Measurements from ENCODE around the gene SLK.

SLK gene

GRCh38 chr10:103960103-103960502 lies 6.8 kb upstream of the SLK start:
- Histone ChIP-seq H3K23ac (ENCODE audit: low read length) (no peak overlapping the region), H2AK5ac (ENCODE audit: low read length) (no peak overlapping the region), H3K79me2 (ENCODE audit: control insufficient read depth, insufficient read depth, low read length) (no peaks in the 10 kb centered on the region), H2BK120ac (ENCODE audit: low read depth, low read length) (no peak overlapping the region), H2BK5ac (ENCODE audit: low read length) (no peak overlapping the region), H3K79me1 (ENCODE audit: low read length) (no peaks in the 10 kb centered on the region), H3K27me3 (ENCODE audit: insufficient read depth, low read length, poor library complexity) (no peaks in the 10 kb centered on the region), H4K8ac (ENCODE audit: low read depth, low read length) (no peak overlapping the region), H3K18ac (ENCODE audit: low read length) (no peak overlapping the region), H3K56ac (ENCODE audit: low read length) (no peak overlapping the region), H3K4me2 (ENCODE audit: low read length) (no peak overlapping the region), H3K36me3 (ENCODE audit: control insufficient read depth, insufficient read depth, low read length) (no peaks in the 10 kb centered on the region), H3K9ac (ENCODE audit: low read length) (no peak overlapping the region), H3K4me1 (ENCODE audit: control insufficient read depth, low read depth, low read length) (no peaks in the 10 kb centered on the region), H3K4me3 (ENCODE audit: low read length) (no peak overlapping the region), H2BK15ac (replicated peaks; ENCODE audit: low read depth) (no peak overlapping the region), H4K5ac (ENCODE audit: low read length) (no peak overlapping the region), H3K4ac (ENCODE audit: low read depth, low read length) (no peak overlapping the region), H3K27ac (ENCODE audit: low read depth, low read length) (no peak overlapping the region)
- DNase-seq: no peak
- WGBS (ENCODE audit: extremely low coverage, insufficient coverage, low lambda C conversion rate): no CpG with 5 or more reads among the region's 3 CpGs

- WGBS (ENCODE audit: extremely low coverage, insufficient coverage, low lambda C conversion rate): no CpG with 5 or more reads among the region's 55 CpGs
- no peaks in the 10 kb centered on the region for H3K4me1 ChIP-seq (ENCODE audit: control insufficient read depth, low read depth, low read length)
- H2BK15ac ChIP-seq (replicated peaks; ENCODE audit: low read depth): no peak overlapping the region
- H2BK5ac ChIP-seq (ENCODE audit: low read length): no peak overlapping the region
- no peaks in the 10 kb centered on the region for H3K36me3 ChIP-seq (ENCODE audit: control insufficient read depth, insufficient read depth, low read length)
- DNase-seq: peak; percentile 37
- no peaks in the 10 kb centered on the region for H3K79me1 ChIP-seq (ENCODE audit: low read length)
- H3K4me2 ChIP-seq (ENCODE audit: low read length): peak overlapping the region; percentile 35
- peak overlapping the region; percentile 56 for H3K9ac ChIP-seq (ENCODE audit: low read length)
- no peak overlapping the region for H4K5ac ChIP-seq (ENCODE audit: low read length)
- peak overlapping the region; percentile 30 for H3K4me3 ChIP-seq (ENCODE audit: low read length)
- H3K79me2 ChIP-seq (ENCODE audit: control insufficient read depth, insufficient read depth, low read length): no peaks in the 10 kb centered on the region
- H3K27me3 ChIP-seq (ENCODE audit: insufficient read depth, low read length, poor library complexity): no peaks in the 10 kb centered on the region
- peak overlapping the region; percentile 85 for H3K18ac ChIP-seq (ENCODE audit: low read length)
- H2BK120ac ChIP-seq (ENCODE audit: low read depth, low read length): no peak overlapping the region
- no peak overlapping the region for H2AK5ac ChIP-seq (ENCODE audit: low read length)
- peak overlapping the region; percentile 56 for H3K4ac ChIP-seq (ENCODE audit: low read depth, low read length)
- peak overlapping the region; percentile 91 for H3K56ac ChIP-seq (ENCODE audit: low read length)
- H3K23ac ChIP-seq (ENCODE audit: low read length): peak overlapping the region; percentile 94
- H3K27ac ChIP-seq (ENCODE audit: low read depth, low read length): peak overlapping the region; percentile 9
- H4K8ac ChIP-seq (ENCODE audit: low read depth, low read length): no peak overlapping the region
These were observed 620 bp downstream of the SLK start for GRCh38 chr10:103967448-103968071.

GRCh38 chr10:103968441-103969391 lies 1.8 kb downstream of the SLK start:
- Histone ChIP-seq H3K4me2 (ENCODE audit: low read length) (no peak overlapping the region), H2BK120ac (ENCODE audit: low read depth, low read length) (no peak overlapping the region), H2AK5ac (ENCODE audit: low read length) (no peak overlapping the region), H4K5ac (ENCODE audit: low read length) (no peak overlapping the region), H3K4ac (ENCODE audit: low read depth, low read length) (no peak overlapping the region), H3K4me3 (ENCODE audit: low read length) (no peak overlapping the region), H3K27me3 (ENCODE audit: insufficient read depth, low read length, poor library complexity) (no peaks in the 10 kb centered on the region), H3K4me1 (ENCODE audit: control insufficient read depth, low read depth, low read length) (no peaks in the 10 kb centered on the region), H4K8ac (ENCODE audit: low read depth, low read length) (no peak overlapping the region), H3K56ac (ENCODE audit: low read length) (no peak overlapping the region), H3K36me3 (ENCODE audit: control insufficient read depth, insufficient read depth, low read length) (no peaks in the 10 kb centered on the region), H2BK5ac (ENCODE audit: low read length) (no peak overlapping the region), H3K23ac (ENCODE audit: low read length) (no peak overlapping the region), H3K79me1 (ENCODE audit: low read length) (no peaks in the 10 kb centered on the region), H3K9ac (ENCODE audit: low read length) (no peak overlapping the region), H3K79me2 (ENCODE audit: control insufficient read depth, insufficient read depth, low read length) (no peaks in the 10 kb centered on the region), H3K27ac (ENCODE audit: low read depth, low read length) (no peak overlapping the region), H2BK15ac (replicated peaks; ENCODE audit: low read depth) (no peak overlapping the region), H3K18ac (ENCODE audit: low read length) (no peak overlapping the region)
- no CpG with 5 or more reads among the region's 23 CpGs for WGBS (ENCODE audit: extremely low coverage, insufficient coverage, low lambda C conversion rate)
- no peak for DNase-seq

- WGBS (ENCODE audit: extremely low coverage, insufficient coverage, low lambda C conversion rate): no CpG with 5 or more reads among the region's 4 CpGs
- Histone ChIP-seq H3K18ac (ENCODE audit: low read length) (no peak overlapping the region), H3K4ac (ENCODE audit: low read depth, low read length) (no peak overlapping the region), H3K23ac (ENCODE audit: low read length) (no peak overlapping the region), H2BK120ac (ENCODE audit: low read depth, low read length) (no peak overlapping the region), H3K4me3 (ENCODE audit: low read length) (no peak overlapping the region), H3K4me1 (ENCODE audit: control insufficient read depth, low read depth, low read length) (no peaks in the 10 kb centered on the region), H3K36me3 (ENCODE audit: control insufficient read depth, insufficient read depth, low read length) (no peaks in the 10 kb centered on the region), H2BK15ac (replicated peaks; ENCODE audit: low read depth) (no peak overlapping the region), H3K79me2 (ENCODE audit: control insufficient read depth, insufficient read depth, low read length) (no peaks in the 10 kb centered on the region), H4K5ac (ENCODE audit: low read length) (no peak overlapping the region), H3K27ac (ENCODE audit: low read depth, low read length) (no peak overlapping the region), H2BK5ac (ENCODE audit: low read length) (no peak overlapping the region), H3K79me1 (ENCODE audit: low read length) (no peaks in the 10 kb centered on the region), H3K27me3 (ENCODE audit: insufficient read depth, low read length, poor library complexity) (no peaks in the 10 kb centered on the region), H3K9ac (ENCODE audit: low read length) (no peak overlapping the region), H3K56ac (ENCODE audit: low read length) (no peak overlapping the region), H3K4me2 (ENCODE audit: low read length) (no peak overlapping the region), H2AK5ac (ENCODE audit: low read length) (no peak overlapping the region), H4K8ac (ENCODE audit: low read depth, low read length) (no peak overlapping the region)
- DNase-seq: no peak
These were observed 2.5 kb downstream of the SLK start for GRCh38 chr10:103969436-103969835.

GRCh38 chr10:103969857-103970627 lies 3.1 kb downstream of the SLK start:
- no peak overlapping the region for H3K4ac ChIP-seq (ENCODE audit: low read depth, low read length)
- no peaks in the 10 kb centered on the region for H3K27me3 ChIP-seq (ENCODE audit: insufficient read depth, low read length, poor library complexity)
- H3K27ac ChIP-seq (ENCODE audit: low read depth, low read length): no peak overlapping the region
- no peaks in the 10 kb centered on the region for H3K36me3 ChIP-seq (ENCODE audit: control insufficient read depth, insufficient read depth, low read length)
- H2BK120ac ChIP-seq (ENCODE audit: low read depth, low read length): no peak overlapping the region
- no peaks in the 10 kb centered on the region for H3K4me1 ChIP-seq (ENCODE audit: control insufficient read depth, low read depth, low read length)
- no peak overlapping the region for H3K18ac ChIP-seq (ENCODE audit: low read length)
- no peak for DNase-seq
- no peak overlapping the region for H3K23ac ChIP-seq (ENCODE audit: low read length)
- no CpG with 5 or more reads among the region's 2 CpGs for WGBS (ENCODE audit: extremely low coverage, insufficient coverage, low lambda C conversion rate)
- H3K79me2 ChIP-seq (ENCODE audit: control insufficient read depth, insufficient read depth, low read length): no peaks in the 10 kb centered on the region
- H4K8ac ChIP-seq (ENCODE audit: low read depth, low read length): no peak overlapping the region
- H3K9ac ChIP-seq (ENCODE audit: low read length): peak overlapping the region; percentile 4
- H2AK5ac ChIP-seq (ENCODE audit: low read length): no peak overlapping the region
- H3K4me3 ChIP-seq (ENCODE audit: low read length): no peak overlapping the region
- H3K4me2 ChIP-seq (ENCODE audit: low read length): no peak overlapping the region
- no peak overlapping the region for H4K5ac ChIP-seq (ENCODE audit: low read length)
- no peaks in the 10 kb centered on the region for H3K79me1 ChIP-seq (ENCODE audit: low read length)
- no peak overlapping the region for H3K56ac ChIP-seq (ENCODE audit: low read length)
- H2BK5ac ChIP-seq (ENCODE audit: low read length): no peak overlapping the region
- no peak overlapping the region for H2BK15ac ChIP-seq (replicated peaks; ENCODE audit: low read depth)

Data from mesendoderm (in vitro differentiated cells).